ENCODE data around the gene ASCC2.
A peak's percentile ranks its signal among the peaks of the same experiment; 100 is the strongest.
"Not testable (repeated sequence)": the region's sequence is repeated elsewhere in the genome, so short reads cannot be mapped to it uniquely, and the experiment has no call there.

ASCC2 gene

GRCh38 chr22:29782061-29782845, 55.8 kb downstream of the ASCC2 start:
- no peak for DNase-seq

DNA sequence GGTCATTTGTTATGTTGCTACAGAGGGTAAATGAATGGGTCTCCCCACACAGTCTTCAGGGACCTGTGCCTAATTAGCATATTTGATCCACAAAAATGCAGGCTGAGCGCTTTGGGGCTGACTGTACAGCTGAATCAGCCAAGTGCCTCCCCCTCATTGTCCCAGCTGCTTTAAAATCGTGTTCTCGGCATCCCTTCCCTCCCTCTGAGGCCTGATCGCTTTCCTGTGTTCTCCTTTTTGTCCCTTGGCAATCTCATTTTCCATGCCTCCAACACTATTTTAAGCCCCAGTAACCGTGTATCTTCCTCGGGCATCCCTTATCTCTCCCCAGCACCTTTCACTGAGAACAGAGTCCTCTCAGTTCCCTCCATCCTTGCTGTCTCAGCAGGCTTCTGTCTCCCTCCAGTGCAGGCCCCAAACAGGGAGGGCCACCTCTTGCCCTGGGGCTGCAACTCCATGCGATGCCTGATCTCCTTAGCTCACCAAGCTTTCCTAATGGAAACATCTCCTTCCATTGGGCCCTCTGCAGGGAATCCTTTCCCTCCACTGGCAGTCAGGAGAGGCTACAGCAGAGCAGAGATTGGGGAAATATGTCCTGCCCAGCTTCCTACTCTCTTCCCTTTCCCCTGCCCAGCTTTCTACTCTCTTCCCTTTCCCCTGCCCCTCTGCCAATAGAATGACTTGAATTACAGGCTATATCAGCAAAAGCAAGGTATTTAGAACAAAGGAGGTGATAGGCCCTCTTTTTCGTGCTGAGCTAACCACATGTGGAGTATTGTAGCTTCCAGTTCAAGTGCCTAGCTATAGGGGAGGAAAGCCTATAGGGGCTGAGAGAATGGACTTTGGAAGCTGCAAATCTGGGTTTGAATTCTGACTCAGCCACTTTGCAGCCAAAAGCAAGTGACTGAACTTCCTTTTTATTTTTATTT, 57.1 kb downstream of the ASCC2 start:
- no peak for DNase-seq

- no peak for DNase-seq
Observed at GRCh38 chr22:29780220-29780619, 57.9 kb downstream of the ASCC2 start.

DNA sequence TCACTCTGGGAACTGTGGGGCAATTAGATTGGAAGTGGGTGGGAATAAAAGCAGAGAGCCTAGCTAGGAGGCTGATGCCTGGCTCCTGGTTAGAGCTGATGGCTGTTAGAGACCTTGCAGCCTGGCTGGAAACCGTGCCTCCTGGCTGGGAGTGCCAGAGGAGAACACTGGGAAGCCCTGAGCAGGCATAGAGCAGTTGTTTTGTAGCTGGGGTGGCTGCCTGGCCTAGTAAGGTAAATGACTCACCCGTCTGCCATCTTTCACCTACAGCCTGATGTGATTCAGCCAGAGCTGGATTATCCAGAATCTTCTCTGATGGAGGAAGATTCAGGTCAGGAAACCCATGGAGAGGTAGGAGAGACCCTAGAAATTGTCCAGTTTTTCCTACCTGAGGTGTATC, 64.8 kb downstream of the ASCC2 start:
- DNase-seq, result no peak

- no peak for DNase-seq
Observed at GRCh38 chr22:29772170-29772641, 65.9 kb downstream of the ASCC2 start.

GRCh38 chr22:29769723-29770321, 68.3 kb downstream of the ASCC2 start:
- DNase-seq, result no peak

DNA sequence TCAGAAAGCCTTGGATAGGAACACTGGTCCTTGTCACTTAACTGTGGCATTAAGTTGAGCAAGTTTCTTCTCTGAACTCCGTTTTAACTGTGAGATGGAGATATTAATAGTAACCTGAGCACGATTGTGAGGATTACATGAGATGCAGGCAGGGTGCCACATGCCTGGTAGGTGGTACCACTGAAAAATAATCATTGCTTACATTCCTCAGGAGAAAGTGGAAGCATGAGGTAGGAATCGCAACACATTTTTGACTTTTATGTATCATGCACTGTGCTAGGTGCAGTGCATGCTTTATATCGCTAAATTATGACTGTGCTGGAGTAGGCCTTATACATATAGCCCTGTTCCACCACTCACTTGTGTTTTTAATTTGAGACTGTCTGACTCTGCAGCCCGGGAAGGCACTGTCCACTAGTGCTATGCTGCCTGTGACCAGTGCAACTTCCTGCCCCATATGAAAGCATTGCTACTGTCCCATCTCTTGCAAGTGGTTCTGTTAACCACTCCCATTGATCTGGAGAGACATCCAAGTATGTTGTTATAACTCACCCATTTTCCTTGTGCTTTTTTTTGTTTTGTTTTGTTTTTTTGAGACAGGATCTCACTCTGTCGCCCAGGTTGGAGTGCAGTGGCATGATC, 69.9 kb downstream of the ASCC2 start:
- no peak for DNase-seq

GRCh38 chr22:29767171-29768051, 70.7 kb downstream of the ASCC2 start, which contains the start of gene UQCR10:
UQCR10 (plus strand) TSS chr22:29767369; CDS start chr22:29767399, 30 bp downstream.
- peak; percentile 31 for DNase-seq

GRCh38 chr22:29766632-29767170, 71.4 kb downstream of the ASCC2 start, which contains the start of gene ZMAT5:
ZMAT5 (minus strand) TSS chr22:29767007; CDS start chr22:29748544, 18,463 bp downstream.
- peak; percentile 94 for DNase-seq

DNA sequence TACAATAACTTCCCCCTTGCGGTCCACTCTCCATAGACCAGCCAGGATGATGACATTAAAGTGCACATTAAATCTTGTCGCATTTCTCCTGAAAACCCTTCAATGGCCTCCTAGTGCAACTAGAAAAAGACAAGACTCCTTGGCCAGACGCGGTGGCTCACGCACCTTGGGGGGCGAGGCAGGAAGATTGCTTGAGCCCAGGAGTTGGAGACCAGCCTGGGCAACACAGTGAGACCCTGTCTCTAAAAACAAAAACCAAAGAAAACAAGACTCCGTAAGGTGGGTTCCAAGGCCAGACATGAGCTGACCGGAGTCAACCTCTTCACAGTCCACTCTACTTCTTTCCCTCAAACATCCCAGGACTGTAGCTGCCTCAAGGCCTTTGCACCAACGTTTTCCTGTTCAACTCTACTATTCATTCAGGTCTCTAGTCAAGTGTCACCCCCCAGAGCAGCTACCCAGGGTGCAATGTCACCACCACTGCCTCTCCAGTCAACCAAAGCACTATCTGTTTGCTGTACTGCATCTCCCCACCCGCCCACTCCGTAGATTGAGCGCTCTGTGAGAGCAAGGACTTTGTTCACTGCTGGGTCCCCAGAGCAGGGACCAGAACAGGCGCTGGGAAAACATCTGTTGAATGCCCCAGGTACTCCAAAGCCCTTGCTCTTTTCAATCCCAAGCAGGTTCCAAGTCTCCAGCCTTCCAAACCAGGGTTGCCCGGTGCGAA, 72.0 kb downstream of the ASCC2 start:
- DNase-seq, result no peak

- no peak for DNase-seq
Observed at GRCh38 chr22:29762263-29762662, 75.8 kb downstream of the ASCC2 start.

DNA sequence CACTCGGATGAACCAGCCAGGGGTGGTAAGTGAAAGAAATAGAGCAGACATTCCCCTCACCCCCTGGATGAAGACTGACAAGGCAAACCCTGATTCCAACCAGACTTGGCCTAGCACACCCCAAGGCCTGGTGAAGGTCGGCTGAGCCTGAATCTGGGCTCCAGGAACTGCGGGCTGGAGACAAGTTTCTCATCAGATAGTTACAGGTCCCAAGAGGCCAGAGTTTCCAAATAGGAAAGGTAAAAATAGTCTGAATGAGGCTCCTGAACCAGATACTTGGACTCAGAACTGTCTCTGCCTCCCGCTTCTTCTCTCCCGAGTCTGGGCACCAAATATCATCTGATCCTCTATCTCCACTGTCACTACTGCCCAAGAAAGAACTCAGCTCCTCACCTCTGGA, 79.1 kb downstream of the ASCC2 start:
- no peak for DNase-seq

GRCh38 chr22:29758068-29758622, 79.9 kb downstream of the ASCC2 start:
- DNase-seq, result no peak

DNA sequence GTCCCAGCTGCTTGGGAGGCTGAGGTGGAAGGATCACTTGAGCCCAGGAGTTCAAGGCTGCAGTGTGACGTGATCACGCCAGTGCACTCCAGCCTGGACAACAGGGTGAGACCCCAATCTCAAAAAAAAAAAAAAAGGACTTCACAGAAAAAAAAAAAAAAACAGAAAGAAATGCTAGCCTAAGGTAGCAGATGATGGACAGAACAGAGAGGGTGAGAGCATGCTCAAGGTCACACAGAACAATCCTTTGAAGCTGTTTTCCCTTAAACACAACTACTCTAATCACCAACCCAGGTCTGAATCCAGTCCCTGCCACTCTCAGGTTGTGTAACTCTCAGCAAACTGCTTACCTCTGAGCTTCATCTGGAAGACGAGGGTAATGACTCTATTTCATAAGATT, 81.0 kb downstream of the ASCC2 start:
- no peak for DNase-seq

DNA sequence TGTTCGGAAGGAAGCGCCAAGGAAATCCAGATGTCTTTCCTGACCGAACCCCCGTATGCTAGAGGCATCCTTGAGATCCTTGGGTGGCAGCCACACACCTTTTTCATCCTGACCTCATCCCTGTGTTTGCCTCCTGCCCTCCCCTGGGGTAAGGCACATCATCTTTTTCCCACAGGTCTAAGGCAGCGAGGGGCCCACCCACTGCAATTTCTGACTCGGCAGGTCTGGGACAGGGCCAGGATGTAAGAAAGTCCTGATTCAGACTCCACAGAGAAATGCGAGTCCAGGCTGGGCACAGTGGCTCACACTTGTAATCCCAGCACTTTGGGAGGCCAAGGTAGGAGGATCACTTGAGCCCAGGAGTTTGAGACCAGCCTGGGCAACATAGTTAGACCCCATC, 81.7 kb downstream of the ASCC2 start:
- no peak for DNase-seq

- DNase-seq, result no peak
Observed at GRCh38 chr22:29755889-29756288, 82.2 kb downstream of the ASCC2 start.

- DNase-seq, result not testable (repeated sequence)
Observed at GRCh38 chr22:29754658-29755395, 83.2 kb downstream of the ASCC2 start.

DNA sequence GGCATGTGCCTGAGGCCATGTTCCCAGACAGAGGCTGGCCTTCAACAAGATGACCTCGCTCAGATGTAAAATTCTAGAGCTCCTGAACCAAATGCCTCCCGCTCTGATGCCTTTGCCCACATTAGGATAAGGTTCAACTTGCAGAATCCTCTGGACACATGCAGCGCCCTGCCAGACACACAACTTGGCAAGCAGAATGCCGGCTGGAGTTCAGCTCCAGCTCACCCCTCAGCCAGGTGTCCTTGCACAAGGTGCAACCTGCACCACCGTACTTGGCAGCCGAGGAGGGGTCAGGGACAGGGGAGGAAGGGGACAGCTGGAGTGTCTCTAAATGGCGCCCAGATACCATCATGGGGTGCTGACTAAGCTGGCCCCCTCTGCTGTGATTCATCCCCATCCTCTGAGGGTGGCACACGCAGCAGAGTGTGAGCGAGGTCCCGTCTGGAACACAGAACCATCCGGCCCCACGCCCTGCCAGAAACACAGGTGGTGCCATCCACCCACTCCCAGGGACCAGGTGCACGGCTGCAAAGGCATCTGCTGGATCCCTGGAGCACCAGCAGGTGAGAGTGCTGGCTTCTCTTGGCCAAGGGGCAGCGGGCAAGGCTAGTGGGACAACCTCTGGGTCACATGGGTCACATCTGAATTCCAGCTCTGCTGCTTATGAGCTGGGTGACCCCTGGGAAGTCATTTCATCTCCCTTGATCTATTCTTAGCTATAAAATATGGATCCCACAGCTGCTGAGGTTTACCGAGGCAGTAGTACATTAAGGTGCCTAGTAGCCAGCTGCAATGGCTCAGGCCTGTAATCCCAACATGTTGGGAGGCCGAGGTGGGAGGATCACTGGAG, 84.0 kb downstream of the ASCC2 start:
- no peak for DNase-seq

DNA sequence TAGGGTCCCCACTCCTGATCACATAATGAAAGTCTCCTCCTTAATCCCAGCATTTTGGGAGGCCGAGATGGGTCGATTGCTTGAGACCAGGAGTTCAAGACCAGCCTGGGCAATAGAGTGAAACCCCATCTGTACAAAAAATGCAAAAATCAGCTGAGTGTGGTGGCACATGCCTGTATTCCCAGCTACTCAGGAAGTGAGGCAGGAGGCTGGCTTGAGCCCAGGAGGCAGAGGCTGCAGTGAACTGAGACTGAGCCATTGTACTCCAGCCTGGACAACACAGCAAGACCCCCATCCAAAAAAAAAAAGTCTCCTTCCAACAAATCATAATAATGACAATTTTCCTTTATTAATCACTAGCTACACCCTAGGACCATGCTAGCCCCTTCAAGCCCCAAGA, 86.4 kb downstream of the ASCC2 start:
- DNase-seq, result no peak
